Measurements from ENCODE around the gene ZIC1.

- TF ChIP-seq CTCF (IDR thresholded peaks at IDR 0.05) (no peak), POLR2AphosphoS5 (IDR thresholded peaks at IDR 0.05; ENCODE audit: low read depth, low read length) (no peak), SIN3A (IDR thresholded peaks at IDR 0.05; ENCODE audit: borderline replicate concordance, insufficient read depth, low read depth, low read length) (no peak)
Observed at GRCh38 chr3:147412917-147413685, 3.9 kb downstream of the ZIC1 start.
